IMR-90 (cell line): ENCODE measurements around the gene UST. TPM values are rescaled to one million over a fixed set of nuclear protein-coding genes. Genes with fewer than 3 reads are reported as not detected.
A peak's percentile ranks its signal among the peaks of the same experiment; 100 is the strongest.

Experiments used
- ATAC-seq: fragments of 200-7000 bp; cut with Tn5 transposase; 2 replicates; pipeline ENCODE4 v1.9.1; 2020; ENCODE audit warnings: low read depth, mild to moderate bottlenecking, moderate library complexity
- BruUV-seq: library from RNA; stranded (reverse); fragments of 400-500 nt; replicated peaks from 2 replicates; lab custom pipeline; 2021; lab: Mats Ljungman, UMichigan
- CTCF ChIA-PET: fragments of 300-600 bp; formaldehyde crosslinking; extraction: SDS; loops from one replicate; lab custom pipeline; 2021; ENCODE audit warnings: antibody characterized with exemption; lab: Yijun Ruan, JAX
- POLR2A ChIA-PET: fragments of 300-600 bp; sonication (Branson Sonifier 250); formaldehyde crosslinking; loops from one replicate; lab custom pipeline; 2022; ENCODE audit warnings: antibody characterized with exemption; ENCODE audit not compliant: unreplicated experiment; lab: Charles Lee
- DNase-seq: peaks from one replicate; pipeline ENCODE4 v3.0.0; 2013
- H2AFZ ChIP-seq: replicated peaks from 2 replicates; pipeline ENCODE3; 2013; ENCODE audit warnings: low read length, mild to moderate bottlenecking; ENCODE audit not compliant: poor library complexity
- H2AK5ac ChIP-seq: 2 replicates; pipeline ENCODE4 v1.6.1; 2013; ENCODE audit warnings: low read depth, low read length, inconsistent platforms
- H2AK9ac ChIP-seq: replicated peaks from 2 replicates; pipeline ENCODE3; 2013; ENCODE audit warnings: mild to moderate bottlenecking, low read depth, low read length, moderate library complexity; ENCODE audit not compliant: poor library complexity
- H2BK120ac ChIP-seq: 2 replicates; pipeline ENCODE4 v1.6.1; 2013; ENCODE audit warnings: low read depth, low read length, inconsistent platforms
- H2BK15ac ChIP-seq: 3 replicates; pipeline ENCODE4 v1.6.1; 2013; ENCODE audit warnings: low read depth, low read length, inconsistent platforms
- H2BK20ac ChIP-seq: 2 replicates; pipeline ENCODE4 v1.6.1; 2013; ENCODE audit warnings: low read depth, mild to moderate bottlenecking, inconsistent platforms, low read length, moderate library complexity
- H2BK5ac ChIP-seq: 2 replicates; pipeline ENCODE4 v1.6.1; 2013; ENCODE audit warnings: mild to moderate bottlenecking, low read depth, low read length, inconsistent platforms; ENCODE audit not compliant: poor library complexity, severe bottlenecking
- H3K14ac ChIP-seq: replicated peaks from 2 replicates; pipeline ENCODE4 v1.6.1; 2013; ENCODE audit warnings: low read depth, low read length, inconsistent platforms
- H3K18ac ChIP-seq: 2 replicates; pipeline ENCODE4 v1.6.1; 2013; ENCODE audit warnings: low read depth, low read length, control low read depth
- H3K23ac ChIP-seq: 2 replicates; pipeline ENCODE4 v1.6.1; 2013; ENCODE audit warnings: low read depth, low read length, inconsistent platforms
- H3K27ac ChIP-seq: 2 replicates; pipeline ENCODE4 v1.5.1; 2013; ENCODE audit warnings: mild to moderate bottlenecking, control low read depth, low read length; ENCODE audit not compliant: insufficient read depth
- H3K27me3 ChIP-seq: 2 replicates; pipeline ENCODE4 v1.6.1; 2013; ENCODE audit warnings: low read length; ENCODE audit not compliant: control insufficient read depth, insufficient read depth
- H3K36me3 ChIP-seq: 2 replicates; pipeline ENCODE4 v1.6.1; 2013; ENCODE audit warnings: low read length, mixed read lengths; ENCODE audit not compliant: control insufficient read depth, insufficient read depth
- H3K4ac ChIP-seq: 2 replicates; pipeline ENCODE4 v1.6.1; 2013; ENCODE audit warnings: low read depth, low read length, inconsistent platforms
- H3K4me1 ChIP-seq: 2 replicates; pipeline ENCODE4 v1.6.1; 2013; ENCODE audit warnings: low read length, mixed read lengths; ENCODE audit not compliant: control insufficient read depth, insufficient read depth
- H3K4me2 ChIP-seq: 2 replicates; pipeline ENCODE4 v1.6.1; 2013; ENCODE audit warnings: low read depth, mild to moderate bottlenecking, control low read depth, low read length, moderate library complexity
- H3K4me3 ChIP-seq: 2 replicates; pipeline ENCODE4 v1.5.1; 2013; ENCODE audit warnings: low read depth, mild to moderate bottlenecking, control low read depth, low read length, moderate library complexity; ENCODE audit not compliant: insufficient read depth
- H3K56ac ChIP-seq: 2 replicates; pipeline ENCODE4 v1.6.1; 2013; ENCODE audit warnings: low read length, inconsistent platforms; ENCODE audit not compliant: insufficient read depth; ENCODE audit errors: extremely low read depth
- H3K79me1 ChIP-seq, 2 experiments: 2 replicates each; pipeline ENCODE4 v1.6.1; 2013; ENCODE audit warnings: low read length in 2 of 2, inconsistent platforms in 1 of 2, low read depth in 1 of 2
- H3K9ac ChIP-seq: 2 replicates; pipeline ENCODE4 v1.6.1; 2013; ENCODE audit warnings: low read depth, low read length, control low read depth
- H3K9me1 ChIP-seq: 2 replicates; pipeline ENCODE4 v1.6.1; 2013; ENCODE audit warnings: low read length, inconsistent platforms; ENCODE audit not compliant: insufficient read depth
- H3K9me3 ChIP-seq: 2 replicates; pipeline ENCODE4 v1.6.1; 2013; ENCODE audit warnings: low read length; ENCODE audit not compliant: control insufficient read depth, insufficient read depth
- H4K20me1 ChIP-seq: 2 replicates; pipeline ENCODE4 v1.6.1; 2013; ENCODE audit warnings: low read length, inconsistent platforms; ENCODE audit not compliant: insufficient read depth
- H4K5ac ChIP-seq: 2 replicates; pipeline ENCODE4 v1.6.1; 2013; ENCODE audit warnings: mild to moderate bottlenecking, low read depth, low read length, control low read depth
- H4K8ac ChIP-seq, 2 experiments: 2 replicates each; pipeline ENCODE4 v1.6.1; 2013; ENCODE audit warnings: low read depth in 2 of 2, low read length in 2 of 2, control low read depth in 1 of 2, inconsistent platforms in 1 of 2
- H4K91ac ChIP-seq: 2 replicates; pipeline ENCODE4 v1.6.1; 2013; ENCODE audit warnings: low read depth, low read length, inconsistent platforms; ENCODE audit not compliant: insufficient read depth
- BHLHE40 ChIP-seq: fragments of 150-350 bp; IDR thresholded peaks from 2 replicates; pipeline ENCODE4 v1.6.1; 2016; ENCODE audit warnings: mild to moderate bottlenecking, low read depth, low read length
- CEBPB ChIP-seq: IDR thresholded peaks from 2 replicates; pipeline ENCODE4 v1.6.1; 2012; ENCODE audit warnings: low read depth, low read length, improper control_type of control experiment
- CHD1 ChIP-seq: IDR thresholded peaks from 2 replicates; pipeline ENCODE4 v1.6.1; 2012; ENCODE audit warnings: low read depth, low read length, improper control_type of control experiment
- FOS ChIP-seq: fragments of 150-350 bp; IDR thresholded peaks from 2 replicates; pipeline ENCODE4 v1.6.1; 2016; ENCODE audit warnings: low read depth, low read length
- MAFK ChIP-seq: IDR thresholded peaks from 2 replicates; pipeline ENCODE4 v1.6.1; 2012; ENCODE audit warnings: low read depth, low read length, improper control_type of control experiment
- MAZ ChIP-seq: IDR thresholded peaks from 2 replicates; pipeline ENCODE4 v1.6.1; 2012; ENCODE audit warnings: low read depth, mild to moderate bottlenecking, low read length, improper control_type of control experiment, moderate library complexity, borderline replicate concordance
- NFE2L2 ChIP-seq: fragments of 150-350 bp; IDR thresholded peaks from 2 replicates; pipeline ENCODE4 v1.6.1; 2016; ENCODE audit warnings: low read depth, mild to moderate bottlenecking, low read length
- RAD21 ChIP-seq: IDR thresholded peaks from 2 replicates; pipeline ENCODE4 v1.6.1; 2012; ENCODE audit warnings: low read length, improper control_type of control experiment
- RCOR1 ChIP-seq: IDR thresholded peaks from 2 replicates; pipeline ENCODE4 v1.6.1; 2012; ENCODE audit warnings: mild to moderate bottlenecking, low read length, improper control_type of control experiment; ENCODE audit not compliant: insufficient replicate concordance
- RFX5 ChIP-seq: IDR thresholded peaks from 2 replicates; pipeline ENCODE4 v1.8.0; 2012; ENCODE audit warnings: low read depth, mild to moderate bottlenecking, low read length, moderate library complexity
- SMC3 ChIP-seq: fragments of 150-350 bp; IDR thresholded peaks from 2 replicates; pipeline ENCODE4 v1.6.1; 2016; ENCODE audit warnings: low read depth, mild to moderate bottlenecking, antibody characterized with exemption, low read length, moderate library complexity
- USF2 ChIP-seq: fragments of 150-350 bp; IDR thresholded peaks from 2 replicates; pipeline ENCODE4 v1.6.1; 2017; ENCODE audit warnings: mild to moderate bottlenecking, antibody characterized with exemption, low read length, low read depth
- WGBS, 2 experiments: methylation state at CpG; one replicate each; pipeline versions ENCODE4 v1.1.5 to v1.1.7; 2013; ENCODE audit warnings: missing lambda C conversion rate in 2 of 2; ENCODE audit not compliant: insufficient read length in 1 of 2; ENCODE audit errors: extremely low coverage in 2 of 2; 5-methylcytosine and 5-hydroxymethylcytosine counted together
- dilution Hi-C: fragments of 300-500 bp; cut with HindIII; formaldehyde crosslinking; loops from one replicate; pipeline ENCODE4 v1.14.3; 2018; ENCODE audit warnings: low sequenced_read_pairs; ENCODE audit not compliant: unreplicated experiment
- in situ Hi-C: fragments of 300-500 bp; cut with MboI; formaldehyde crosslinking; loops from 3 replicates; pipeline ENCODE4 v1.14.3; 2019; ENCODE audit warnings: low sequenced_read_pairs, inconsistent platforms, mixed read lengths
- intact Hi-C: fragments of 100-400 bp; cut with micrococcal nuclease; formaldehyde crosslinking; loops from 2 replicates; pipeline ENCODE4 v1.10.0; 2022
- polyA plus RNA-seq, 3 experiments: library from polyadenylated mRNA; depleted of rRNA; stranded (reverse); fragments of >200 nt; gene quantifications; 2 replicates each; pipeline ENCODE4 v1.2.3, GENCODE V29; 2012; ENCODE audit warnings: low replicate concordance in 1 of 3
- total RNA-seq: library from RNA; depleted of rRNA; stranded (reverse); fragments of >200 nt; gene quantifications from 2 replicates; pipeline ENCODE4 v1.2.3, GENCODE V29; 2012
- TF ChIP-seq, protein P1 (sequence below): conservative IDR thresholded peaks from 2 replicates; pipeline ENCODE4 v1.5.1; 2012; ENCODE audit warnings: mild to moderate bottlenecking, low read depth, low read length, improper control_type of control experiment
- TF ChIP-seq, protein P2 (sequence below): fragments of 150-350 bp; IDR thresholded peaks from 2 replicates; pipeline ENCODE4 v1.6.1; 2016; ENCODE audit warnings: low read depth, mild to moderate bottlenecking, low read length, moderate library complexity, borderline replicate concordance

The UST gene
- total and polyA plus RNA-seq, 2 of the 4 experiments (the other 2 are of a cell fraction): 7.7 to 13.8 TPM

- dilution Hi-C loops (no loop called here), in situ Hi-C loops (no loop called here), intact Hi-C loops (no loop called here)
- no peak overlapping the region for H2BK5ac ChIP-seq
- no peak overlapping the region for H2AFZ ChIP-seq
- no peaks in the 10 kb centered on the region for H3K27me3 ChIP-seq
- H3K27ac ChIP-seq: no peak overlapping the region
- no peak overlapping the region for H3K4me3 ChIP-seq
- no peak for ATAC-seq
- H4K20me1 ChIP-seq: peaks cover 27% of the 10 kb centered on the region
- peaks cover 11% of the 10 kb centered on the region for H3K9me1 ChIP-seq
- no peak overlapping the region for H2BK15ac ChIP-seq
- H3K23ac ChIP-seq: no peak overlapping the region
- H3K4me2 ChIP-seq: no peak overlapping the region
- no peaks in the 10 kb centered on the region for H3K36me3 ChIP-seq
- H2BK20ac ChIP-seq: no peak overlapping the region; the same call in 1 of the 2 replicates
- H2AK9ac ChIP-seq: peak overlapping the region; percentile 42
- no TSS peak for BruUV-seq
- no peak overlapping the region for H3K18ac ChIP-seq
- H3K4me1 ChIP-seq: peaks cover 8% of the 10 kb centered on the region
- H3K14ac ChIP-seq: peak overlapping the region; percentile 58
- H4K5ac ChIP-seq: no peak overlapping the region
- H3K9ac ChIP-seq: no peak overlapping the region
- POLR2A ChIA-PET: no interaction called here
- WGBS, 2 experiments: 83% methylated on average over 1 of the region's 6 CpGs; no CpG with 5 or more reads in 1 of the 2 experiments
- peak overlapping the region; percentile 66; the same call in 1 of the 2 replicates for H2AK5ac ChIP-seq
- no peak overlapping the region for H4K91ac ChIP-seq
- CTCF ChIA-PET: interaction anchor here (0.6 kb wide), 1 partner anchor 1508 kb away, joined by 3 read pairs; no protein-coding TSS in a partner anchor
- H3K79me1 ChIP-seq: peaks cover 31 to 37% of the 10 kb centered on the region in 2 experiments
- no peak overlapping the region for H2BK120ac ChIP-seq
- H3K4ac ChIP-seq: no peak overlapping the region; the same call in 1 of the 2 replicates
- H3K56ac ChIP-seq: no peak overlapping the region
- no peak overlapping the region for H4K8ac ChIP-seq
- H3K9me3 ChIP-seq: no peaks in the 10 kb centered on the region
- TF ChIP-seq USF2 (no peak), NFE2L2 (no peak), RFX5 (no peak), MAZ (no peak), MAFK (no peak), RCOR1 (no peak), CEBPB (no peak), RAD21 (no peak), BHLHE40 (no peak), CHD1 (no peak), SMC3 (no peak), FOS (no peak)
- TF ChIP-seq, protein P1, sequence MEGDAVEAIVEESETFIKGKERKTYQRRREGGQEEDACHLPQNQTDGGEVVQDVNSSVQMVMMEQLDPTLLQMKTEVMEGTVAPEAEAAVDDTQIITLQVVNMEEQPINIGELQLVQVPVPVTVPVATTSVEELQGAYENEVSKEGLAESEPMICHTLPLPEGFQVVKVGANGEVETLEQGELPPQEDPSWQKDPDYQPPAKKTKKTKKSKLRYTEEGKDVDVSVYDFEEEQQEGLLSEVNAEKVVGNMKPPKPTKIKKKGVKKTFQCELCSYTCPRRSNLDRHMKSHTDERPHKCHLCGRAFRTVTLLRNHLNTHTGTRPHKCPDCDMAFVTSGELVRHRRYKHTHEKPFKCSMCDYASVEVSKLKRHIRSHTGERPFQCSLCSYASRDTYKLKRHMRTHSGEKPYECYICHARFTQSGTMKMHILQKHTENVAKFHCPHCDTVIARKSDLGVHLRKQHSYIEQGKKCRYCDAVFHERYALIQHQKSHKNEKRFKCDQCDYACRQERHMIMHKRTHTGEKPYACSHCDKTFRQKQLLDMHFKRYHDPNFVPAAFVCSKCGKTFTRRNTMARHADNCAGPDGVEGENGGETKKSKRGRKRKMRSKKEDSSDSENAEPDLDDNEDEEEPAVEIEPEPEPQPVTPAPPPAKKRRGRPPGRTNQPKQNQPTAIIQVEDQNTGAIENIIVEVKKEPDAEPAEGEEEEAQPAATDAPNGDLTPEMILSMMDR: no peak
- TF ChIP-seq, protein P2, sequence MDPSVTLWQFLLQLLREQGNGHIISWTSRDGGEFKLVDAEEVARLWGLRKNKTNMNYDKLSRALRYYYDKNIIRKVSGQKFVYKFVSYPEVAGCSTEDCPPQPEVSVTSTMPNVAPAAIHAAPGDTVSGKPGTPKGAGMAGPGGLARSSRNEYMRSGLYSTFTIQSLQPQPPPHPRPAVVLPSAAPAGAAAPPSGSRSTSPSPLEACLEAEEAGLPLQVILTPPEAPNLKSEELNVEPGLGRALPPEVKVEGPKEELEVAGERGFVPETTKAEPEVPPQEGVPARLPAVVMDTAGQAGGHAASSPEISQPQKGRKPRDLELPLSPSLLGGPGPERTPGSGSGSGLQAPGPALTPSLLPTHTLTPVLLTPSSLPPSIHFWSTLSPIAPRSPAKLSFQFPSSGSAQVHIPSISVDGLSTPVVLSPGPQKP: no peak
- no peak for DNase-seq
Measured at GRCh38 chr6:148758492-148758891, 11.7 kb downstream of the UST start.
